Skeletal muscle tissue (tissue), 4 donors: Measurements from ENCODE around the gene TICRR. TPM values are rescaled to one million over a fixed set of nuclear protein-coding genes. Genes with fewer than 3 reads are reported as not detected.

Source experiments
- H3K27ac ChIP-seq: one replicate; pipeline ENCODE4 v1.7.0; 2013; ENCODE audit warnings: mild to moderate bottlenecking, low read depth, low read length, inconsistent platforms
- H3K27me3 ChIP-seq, 3 donors: one replicate each; pipeline ENCODE4 v1.7.0; 2013; ENCODE audit warnings: low read length in 3 of 3; ENCODE audit not compliant: control insufficient read depth in 3 of 3, insufficient read depth in 3 of 3
- H3K36me3 ChIP-seq, 3 donors: one replicate each; pipeline ENCODE4 v1.7.0; 2013; ENCODE audit warnings: low read length in 3 of 3; ENCODE audit not compliant: control insufficient read depth in 3 of 3, insufficient read depth in 3 of 3
- H3K4me1 ChIP-seq, 3 donors: one replicate each; pipeline ENCODE4 v1.7.0; 2013; ENCODE audit warnings: low read length in 3 of 3, mild to moderate bottlenecking in 3 of 3; ENCODE audit not compliant: control insufficient read depth in 3 of 3, insufficient read depth in 3 of 3
- H3K4me3 ChIP-seq, 3 donors: one replicate each; pipeline ENCODE4 v1.7.0; 2013; ENCODE audit warnings: low read length in 3 of 3
- H3K9ac ChIP-seq, 3 donors: one replicate each; pipeline ENCODE4 v1.7.0; 2013; ENCODE audit warnings: low read length in 3 of 3, mild to moderate bottlenecking in 3 of 3, moderate library complexity in 2 of 3, low read depth in 1 of 3
- H3K9me3 ChIP-seq, 3 donors: one replicate each; pipeline ENCODE4 v1.7.0; 2013; ENCODE audit warnings: low read length in 3 of 3; ENCODE audit not compliant: control insufficient read depth in 3 of 3
- total RNA-seq: library from RNA; depleted of rRNA; stranded (reverse); fragments of >200 nt; gene quantifications from one replicate; pipeline ENCODE4 v1.2.3, GENCODE V29; 2014
- donor health status: Osteomylitis.

The TICRR gene
- total RNA-seq, 1 donor from 2014 or later: 1.6 TPM

- no peak overlapping the region for H3K4me3 ChIP-seq
- peaks cover 0 to 3% (median 0%) of the 10 kb centered on the region in 3 donors for H3K27me3 ChIP-seq
- H3K36me3 ChIP-seq: peaks cover 0 to 28% (median 8%) of the 10 kb centered on the region in 3 donors
- H3K4me1 ChIP-seq: no peaks in the 10 kb centered on the region
- H3K9me3 ChIP-seq: no peaks in the 10 kb centered on the region
- H3K9ac ChIP-seq: no peak overlapping the region
- H3K27ac ChIP-seq: no peak overlapping the region
These were observed 52.1 kb downstream of the TICRR start for GRCh38 chr15:89627256-89627970.

- peaks cover 0 to 28% (median 8%) of the 10 kb centered on the region in 3 donors for H3K36me3 ChIP-seq
- H3K9me3 ChIP-seq: no peaks in the 10 kb centered on the region
- H3K27ac ChIP-seq: no peak overlapping the region
- no peak overlapping the region for H3K4me3 ChIP-seq
- peaks cover 0 to 3% (median 0%) of the 10 kb centered on the region in 3 donors for H3K27me3 ChIP-seq
- no peaks in the 10 kb centered on the region for H3K4me1 ChIP-seq
- no peak overlapping the region for H3K9ac ChIP-seq
These were observed 53.0 kb downstream of the TICRR start for GRCh38 chr15:89628301-89628700.

- Histone ChIP-seq H3K9me3 (no peaks in the 10 kb centered on the region), H3K4me1 (no peaks in the 10 kb centered on the region), H3K4me3 (no peak overlapping the region), H3K27me3 (peaks cover 0 to 3% (median 0%) of the 10 kb centered on the region in 3 donors), H3K9ac (no peak overlapping the region), H3K36me3 (peaks cover 0 to 33% (median 8%) of the 10 kb centered on the region in 3 donors), H3K27ac (no peak overlapping the region)
These were observed 53.8 kb downstream of the TICRR start for GRCh38 chr15:89628806-89629715.

GRCh38 chr15:89629829-89630228 is 54.6 kb downstream of the TICRR start:
- H3K4me3 ChIP-seq: no peak overlapping the region
- H3K9me3 ChIP-seq: no peaks in the 10 kb centered on the region
- H3K27ac ChIP-seq: no peak overlapping the region
- no peaks in the 10 kb centered on the region for H3K4me1 ChIP-seq
- peaks cover 0 to 3% (median 0%) of the 10 kb centered on the region in 3 donors for H3K27me3 ChIP-seq
- H3K36me3 ChIP-seq: peaks cover 0 to 33% (median 8%) of the 10 kb centered on the region in 3 donors
- no peak overlapping the region for H3K9ac ChIP-seq

- Histone ChIP-seq H3K27me3 (peaks cover 0 to 3% (median 0%) of the 10 kb centered on the region in 3 donors), H3K36me3 (peaks cover 0 to 33% (median 8%) of the 10 kb centered on the region in 3 donors)
These were observed 55.0 kb downstream of the TICRR start for GRCh38 chr15:89630260-89630659.

GRCh38 chr15:89630974-89631901 is 56.0 kb downstream of the TICRR start:
- Histone ChIP-seq H3K36me3 (peaks cover 0 to 33% (median 8%) of the 10 kb centered on the region in 3 donors), H3K4me3 (no peak overlapping the region), H3K9me3 (no peaks in the 10 kb centered on the region), H3K27me3 (no peaks in the 10 kb centered on the region), H3K27ac (no peak overlapping the region), H3K4me1 (no peaks in the 10 kb centered on the region), H3K9ac (no peak overlapping the region)

More at GRCh38 chr15:89630260-89630659, 55.0 kb downstream of the TICRR start:
- H3K4me3 ChIP-seq: no peak overlapping the region
- H3K27ac ChIP-seq: no peak overlapping the region
- no peaks in the 10 kb centered on the region for H3K9me3 ChIP-seq
- no peak overlapping the region for H3K9ac ChIP-seq
- no peaks in the 10 kb centered on the region for H3K4me1 ChIP-seq

GRCh38 chr15:89631902-89632264 is 56.6 kb downstream of the TICRR start:
- Histone ChIP-seq H3K9ac (no peak overlapping the region), H3K27ac (no peak overlapping the region), H3K4me3 (no peak overlapping the region), H3K9me3 (no peaks in the 10 kb centered on the region), H3K4me1 (no peaks in the 10 kb centered on the region), H3K36me3 (peaks cover 0 to 33% (median 8%) of the 10 kb centered on the region in 3 donors), H3K27me3 (no peaks in the 10 kb centered on the region)

- Histone ChIP-seq H3K4me1 (no peaks in the 10 kb centered on the region), H3K27me3 (no peaks in the 10 kb centered on the region), H3K36me3 (peaks cover 0 to 33% (median 6%) of the 10 kb centered on the region in 3 donors), H3K9ac (no peak overlapping the region), H3K4me3 (no peak overlapping the region), H3K27ac (no peak overlapping the region), H3K9me3 (no peaks in the 10 kb centered on the region)
These were observed 57.5 kb downstream of the TICRR start for GRCh38 chr15:89632563-89633430.

GRCh38 chr15:89633585-89633984 is 58.3 kb downstream of the TICRR start:
- no peaks in the 10 kb centered on the region for H3K27me3 ChIP-seq
- no peak overlapping the region for H3K9ac ChIP-seq
- no peak overlapping the region for H3K27ac ChIP-seq
- H3K9me3 ChIP-seq: no peaks in the 10 kb centered on the region
- peaks cover 0 to 33% (median 6%) of the 10 kb centered on the region in 3 donors for H3K36me3 ChIP-seq
- no peak overlapping the region for H3K4me3 ChIP-seq
- no peaks in the 10 kb centered on the region for H3K4me1 ChIP-seq
